SK-N-SH (cell line): Measurements from ENCODE around the gene KRTAP3-2. TPM values are rescaled to one million over a fixed set of nuclear protein-coding genes. Genes with fewer than 3 reads are reported as not detected.

Source experiments
- CTCF ChIA-PET: fragments of 300-600, 350-600 bp; formaldehyde crosslinking; extraction: SDS; loops from one replicate; lab custom pipeline; 2021; lab: Yijun Ruan, JAX
- POLR2A ChIA-PET: fragments of 350-600 bp; sonication (Branson Sonifier 250); formaldehyde crosslinking; extraction: SDS; loops from one replicate; lab custom pipeline; 2020; ENCODE audit warnings: antibody characterized with exemption, inconsistent platforms; lab: Yijun Ruan, JAX
- DNase-seq: peaks from one replicate; pipeline ENCODE4 v3.0.0; 2012
- H2AFZ ChIP-seq: fragments of 200-600 bp; sonication (generic); 2 replicates; pipeline ENCODE4 v1.8.1; 2016; ENCODE audit warnings: antibody characterized with exemption, mild to moderate bottlenecking, low read depth
- H3F3A ChIP-seq: fragments of 200-600 bp; sonication (generic); replicated peaks from 2 replicates; pipeline ENCODE3; 2016; ENCODE audit warnings: antibody characterized with exemption, mild to moderate bottlenecking; ENCODE audit not compliant: insufficient read depth
- H3K27ac ChIP-seq, 2 experiments: fragments of 200-500 bp in 1 of 2; fragments of 200-600 bp in 1 of 2; sonication (Bioruptor generic) in 1 of 2; sonication (generic), shearing (Covaris generic) in 1 of 2; 2 replicates each; pipeline versions ENCODE4 v1.5.1 to v1.6.1; 2014 to 2016; ENCODE audit warnings: low read depth in 2 of 2, inconsistent platforms in 1 of 2, low read length in 1 of 2, mild to moderate bottlenecking in 1 of 2, mixed read lengths in 1 of 2
- H3K27me3 ChIP-seq: fragments of 200-600 bp; sonication (generic), shearing (Covaris generic); 2 replicates; pipeline ENCODE4 v1.6.1; 2016; ENCODE audit warnings: mixed run types; ENCODE audit not compliant: insufficient read depth
- H3K36me3 ChIP-seq, 2 experiments: fragments of 200-500 bp in 1 of 2; fragments of 200-600 bp in 1 of 2; sonication (Bioruptor generic) in 1 of 2; sonication (generic) in 1 of 2; replicated peaks in 1 of 2; 2 replicates each; pipeline versions ENCODE3 to v1.5.1; 2014 to 2016; ENCODE audit warnings: low read length in 1 of 2, mild to moderate bottlenecking in 1 of 2; ENCODE audit not compliant: insufficient read depth in 2 of 2, control insufficient read depth in 1 of 2
- H3K4me1 ChIP-seq, 2 experiments: fragments of 200-500 bp in 1 of 2; fragments of 200-600 bp in 1 of 2; sonication (Bioruptor generic) in 1 of 2; sonication (generic), shearing (Covaris generic) in 1 of 2; 2 replicates each; pipeline versions ENCODE4 v1.5.1 to v1.6.1; 2014 to 2016; ENCODE audit warnings: low read depth in 1 of 2, low read length in 1 of 2, mixed run types in 1 of 2; ENCODE audit not compliant: insufficient read depth in 2 of 2, control insufficient read depth in 1 of 2
- H3K4me2 ChIP-seq: fragments of 200-600 bp; sonication (generic), shearing (Covaris generic); 2 replicates; pipeline ENCODE4 v1.6.1; 2017; ENCODE audit warnings: mixed run types
- H3K4me3 ChIP-seq, 2 experiments: fragments of 200-500 bp in 1 of 2; fragments of 200-600 bp in 1 of 2; sonication (Bioruptor generic) in 1 of 2; sonication (generic), shearing (Covaris generic) in 1 of 2; 2 replicates each; pipeline versions ENCODE4 v1.5.1 to v1.8.1; 2014 to 2016; ENCODE audit warnings: low read depth in 2 of 2, inconsistent platforms in 1 of 2, low read length in 1 of 2, mild to moderate bottlenecking in 1 of 2, mixed read lengths in 1 of 2, moderate library complexity in 1 of 2
- H3K79me2 ChIP-seq: fragments of 200-600 bp; sonication (generic); 2 replicates; pipeline ENCODE4 v1.8.1; 2017; ENCODE audit warnings: mild to moderate bottlenecking; ENCODE audit not compliant: insufficient read depth
- H3K9ac ChIP-seq: fragments of 200-600 bp; sonication (generic); 2 replicates; pipeline ENCODE4 v1.6.1; 2017; ENCODE audit warnings: mixed run types
- H3K9me2 ChIP-seq: fragments of 200-600 bp; sonication (generic); 2 replicates; pipeline ENCODE4 v1.6.1; 2017; ENCODE audit warnings: mixed run types
- H3K9me3 ChIP-seq: fragments of 200-600 bp; sonication (generic); 2 replicates; pipeline ENCODE4 v1.6.1; 2017; ENCODE audit warnings: mixed run types, mild to moderate bottlenecking, moderate library complexity
- H4K20me1 ChIP-seq: fragments of 200-600 bp; sonication (generic); 2 replicates; pipeline ENCODE4 v1.6.1; 2017; ENCODE audit warnings: mild to moderate bottlenecking, mixed run types; ENCODE audit not compliant: insufficient read depth
- CTCF ChIP-seq: fragments of 200-600 bp; sonication (generic); IDR thresholded peaks from 2 replicates; pipeline ENCODE4 v1.6.1; 2017; ENCODE audit warnings: antibody characterized with exemption, mild to moderate bottlenecking, moderate library complexity
- ELF1 ChIP-seq: IDR thresholded peaks from 2 replicates; pipeline ENCODE4 v1.4.0; 2012
- EZH2phosphoT487 ChIP-seq: fragments of 200-600 bp; sonication (generic); IDR thresholded peaks from 2 replicates; pipeline ENCODE4 v1.6.1; 2017; ENCODE audit warnings: low read depth, mixed run types, mild to moderate bottlenecking, antibody characterized with exemption, moderate library complexity, borderline replicate concordance
- FOSL2 ChIP-seq: IDR thresholded peaks from 2 replicates; pipeline ENCODE4 v1.4.0; 2012; ENCODE audit warnings: low read depth, mild to moderate bottlenecking, moderate library complexity, borderline replicate concordance
- GABPA ChIP-seq: IDR thresholded peaks from 2 replicates; pipeline ENCODE4 v1.4.0; 2012; ENCODE audit warnings: low read depth, mild to moderate bottlenecking
- JUND ChIP-seq: IDR thresholded peaks from 2 replicates; pipeline ENCODE4 v1.4.0; 2012
- MXI1 ChIP-seq: IDR thresholded peaks from 2 replicates; pipeline ENCODE4 v1.6.1; 2012; ENCODE audit warnings: mild to moderate bottlenecking, low read depth, low read length, improper control_type of control experiment
- NFIC ChIP-seq: IDR thresholded peaks from 2 replicates; pipeline ENCODE4 v1.4.0; 2012; ENCODE audit warnings: borderline replicate concordance
- NRF1 ChIP-seq: IDR thresholded peaks from 2 replicates; pipeline ENCODE4 v1.6.1; 2012; ENCODE audit warnings: low read depth, mild to moderate bottlenecking, low read length
- RAD21 ChIP-seq: IDR thresholded peaks from 2 replicates; pipeline ENCODE4 v1.6.1; 2012; ENCODE audit warnings: mild to moderate bottlenecking, low read length
- REST ChIP-seq: IDR thresholded peaks from 2 replicates; pipeline ENCODE4 v1.6.1; 2012; ENCODE audit warnings: mild to moderate bottlenecking, low read depth, low read length, moderate library complexity
- RFX5 ChIP-seq: IDR thresholded peaks from 2 replicates; pipeline ENCODE4 v1.6.1; 2012; ENCODE audit warnings: mild to moderate bottlenecking, improper control_type of control experiment, low read length
- RXRA ChIP-seq: IDR thresholded peaks from 2 replicates; pipeline ENCODE4 v1.4.0; 2012; ENCODE audit warnings: low read depth, mild to moderate bottlenecking, borderline replicate concordance
- SIN3A ChIP-seq: IDR thresholded peaks from 2 replicates; pipeline ENCODE4 v1.6.1; 2012; ENCODE audit warnings: low read depth, mild to moderate bottlenecking, low read length, moderate library complexity, borderline replicate concordance
- SMC3 ChIP-seq: IDR thresholded peaks from 2 replicates; pipeline ENCODE4 v1.6.1; 2012; ENCODE audit warnings: low read depth, low read length, improper control_type of control experiment
- TEAD4 ChIP-seq: IDR thresholded peaks from 2 replicates; pipeline ENCODE4 v1.4.0; 2012; ENCODE audit warnings: mild to moderate bottlenecking, borderline replicate concordance; ENCODE audit not compliant: insufficient read depth
- WGBS: methylation state at CpG from one replicate; pipeline ENCODE4 v1.1.6; 2017; ENCODE audit warnings: low lambda C conversion rate; 5-methylcytosine and 5-hydroxymethylcytosine counted together
- polyA plus RNA-seq, 3 experiments: library from polyadenylated mRNA; depleted of rRNA; stranded (reverse); fragments of >200 nt; gene quantifications; 2 replicates each; pipeline ENCODE4 v1.2.3, GENCODE V29; 2012

Gene KRTAP3-2
- polyA plus RNA-seq, 1 of the 3 experiments (the other 2 are of a cell fraction): not detected

DNA sequence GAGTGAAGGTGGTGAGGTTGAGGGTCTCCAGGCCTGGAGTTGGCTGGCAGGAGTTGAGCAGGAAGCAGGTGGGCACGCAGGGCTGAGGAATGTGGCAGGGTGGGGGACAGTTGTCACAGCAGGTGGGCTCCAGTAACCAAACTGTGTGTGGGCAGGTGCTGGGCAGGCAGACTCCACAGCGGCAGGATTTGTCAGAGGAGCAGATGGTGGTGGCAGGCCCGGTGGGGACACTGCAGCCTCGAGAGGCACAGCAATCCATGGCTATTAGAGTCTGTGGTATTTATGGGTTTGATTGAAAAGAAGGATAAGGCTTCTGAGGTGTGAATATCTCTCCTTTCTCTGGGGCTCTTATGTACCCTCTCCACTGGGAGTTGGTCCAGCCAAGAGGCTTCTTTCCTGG lies 5.9 kb downstream of the KRTAP3-2 start, which contains the start of gene KRTAP3-3:
Gene KRTAP3-3 (minus strand): TSS at position 326 of the 400 bp plus-strand sequence. CDS start 67 bp downstream, at position 259.
- ChIA-PET CTCF (no interaction called here), POLR2A (no interaction called here)
- no peaks in the 10 kb centered on the region for H3K4me1 ChIP-seq
- no peak for DNase-seq
- 0% methylated on average over 3 of the region's 4 CpGs for WGBS
- H3K4me2 ChIP-seq: no peak within 1 kb of the TSS
- no peaks in the 10 kb centered on the region for H3F3A ChIP-seq
- peaks cover 31% of the 10 kb centered on the region for H3K27me3 ChIP-seq
- H3K4me3 ChIP-seq: no peak within 1 kb of the TSS
- H2AFZ ChIP-seq: no peak within 1 kb of the TSS
- no peaks in the 10 kb centered on the region for H3K9me3 ChIP-seq
- H3K9ac ChIP-seq: no peak within 1 kb of the TSS
- H3K27ac ChIP-seq: no peak within 1 kb of the TSS
- H3K36me3 ChIP-seq: no peaks in the 10 kb centered on the region
- TF ChIP-seq MXI1 (no peak), RAD21 (no peak), NRF1 (no peak), RXRA (no peak), JUND (no peak), TEAD4 (no peak), SIN3A (no peak), SMC3 (no peak), NFIC (no peak), RFX5 (no peak), GABPA (no peak), EZH2phosphoT487 (no peak), ELF1 (no peak), REST (no peak), FOSL2 (no peak), CTCF (no peak)
- no peaks in the 10 kb centered on the region; the same call in 1 of the 2 replicates for H3K9me2 ChIP-seq
- H4K20me1 ChIP-seq: no peaks in the 10 kb centered on the region
- H3K79me2 ChIP-seq: no peaks in the 10 kb centered on the region
